GM12878 (cell line): ENCODE measurements around the gene IFT172. TPM values are rescaled to one million over a fixed set of nuclear protein-coding genes. Genes with fewer than 3 reads are reported as not detected.

Experiments used
- ATAC-seq: fragments of 200-7000 bp; cut with Tn5 transposase; 3 replicates; pipeline ENCODE4 v1.9.1; 2020; ENCODE audit warnings: mild to moderate bottlenecking, moderate library complexity
- BruUV-seq: library from RNA; stranded (reverse); fragments of 400-500 nt; replicated peaks from 2 replicates; lab custom pipeline; 2021; lab: Mats Ljungman, UMichigan
- CTCF ChIA-PET: fragments of 300-600 bp; sonication (Branson Sonifier 250); formaldehyde crosslinking; extraction: SDS; loops from one replicate; lab custom pipeline; 2021; ENCODE audit warnings: inconsistent platforms; lab: Yijun Ruan, JAX
- POLR2A ChIA-PET: fragments of 350-600 bp; formaldehyde crosslinking; extraction: SDS; loops from one replicate; lab custom pipeline; 2021; ENCODE audit warnings: inconsistent platforms; lab: Charles Lee
- RAD21 ChIA-PET: fragments of 300-600 bp; sonication (Branson Sonifier 250); formaldehyde crosslinking; loops from one replicate; lab custom pipeline; 2023; ENCODE audit warnings: antibody characterized with exemption; ENCODE audit not compliant: unreplicated experiment; lab: Charles Lee
- SMC1A ChIA-PET: fragments of 300-600 bp; sonication (Branson Sonifier 250); formaldehyde crosslinking; loops from one replicate; lab custom pipeline; 2023; ENCODE audit not compliant: unreplicated experiment, uncharacterized antibody; lab: Charles Lee
- DNase-seq: peaks from one replicate; pipeline ENCODE4 v3.0.0-alpha.2; 2011; ENCODE audit warnings: low read depth, low spot score
- FAIRE-seq: peaks from 3 replicates; lab custom pipeline; 2011; peaks lifted over from hg19 to GRCh38; lab: Jason Lieb, UNC
- H2AFZ ChIP-seq: 2 replicates; pipeline ENCODE4 v1.6.0; 2011; ENCODE audit warnings: low read depth, low read length, control low read depth; ENCODE audit not compliant: control insufficient read depth
- H3K27ac ChIP-seq: 2 replicates; pipeline ENCODE4 v1.5.1; 2011; ENCODE audit warnings: control low read depth; ENCODE audit not compliant: control insufficient read depth, insufficient read depth
- H3K27me3 ChIP-seq, 2 experiments: replicated peaks in 1 of 2; 2 replicates each; pipeline versions ENCODE4 v1.6.0 to v1.6.1; 2011; ENCODE audit warnings: low read length in 1 of 2; ENCODE audit not compliant: control insufficient read depth in 2 of 2, insufficient read depth in 2 of 2
- H3K36me3 ChIP-seq, 2 experiments: 2 replicates each; pipeline ENCODE4 v1.5.1; 2011; ENCODE audit warnings: low read length in 1 of 2; ENCODE audit not compliant: control insufficient read depth in 2 of 2, insufficient read depth in 2 of 2
- H3K4me1 ChIP-seq: 2 replicates; pipeline ENCODE4 v1.6.1; 2011; ENCODE audit warnings: mild to moderate bottlenecking, low read length, moderate library complexity, mixed read lengths; ENCODE audit not compliant: control insufficient read depth, insufficient read depth
- H3K4me2 ChIP-seq: 2 replicates; pipeline ENCODE4 v1.6.0; 2011; ENCODE audit warnings: control low read depth; ENCODE audit not compliant: control insufficient read depth, insufficient read depth
- H3K4me3 ChIP-seq: fragments of 200-600 bp; sonication (generic); 2 replicates; pipeline ENCODE4 v1.5.1; 2016
- H3K79me2 ChIP-seq: 2 replicates; pipeline ENCODE4 v1.6.0; 2011; ENCODE audit warnings: low read length; ENCODE audit not compliant: control insufficient read depth, insufficient read depth
- H3K9ac ChIP-seq: 2 replicates; pipeline ENCODE4 v1.8.0; 2011; ENCODE audit warnings: low read length, control low read depth, mixed read lengths; ENCODE audit not compliant: control insufficient read depth, insufficient read depth
- H3K9me3 ChIP-seq: replicated peaks from 3 replicates; pipeline ENCODE4 v1.5.1; 2011; ENCODE audit warnings: mild to moderate bottlenecking, low read length; ENCODE audit not compliant: control insufficient read depth, insufficient read depth
- H4K20me1 ChIP-seq: 2 replicates; pipeline ENCODE4 v1.6.0; 2011; ENCODE audit not compliant: control insufficient read depth, insufficient read depth
- BACH1 ChIP-seq: fragments of 450-650 bp; IDR thresholded peaks from 2 replicates; pipeline ENCODE4 v1.6.1; 2017; ENCODE audit warnings: mild to moderate bottlenecking, borderline replicate concordance
- BCL11A ChIP-seq: IDR thresholded peaks from 2 replicates; pipeline ENCODE4 v1.6.1; 2011; ENCODE audit warnings: low read depth, low read length
- E4F1 ChIP-seq: fragments of 450-650 bp; IDR thresholded peaks from 2 replicates; pipeline ENCODE4 v1.6.1; 2018; ENCODE audit warnings: borderline replicate concordance, mild to moderate bottlenecking; ENCODE audit not compliant: partially characterized antibody
- EED ChIP-seq: sonication (generic); IDR thresholded peaks from 2 replicates; pipeline ENCODE4 v1.6.1; 2016; ENCODE audit warnings: antibody characterized with exemption, low read depth
- EGR1 ChIP-seq, 2 experiments: IDR thresholded peaks; 1 replicate in 1 of 2; 2 replicates in 1 of 2; pipeline ENCODE4 v1.6.1; 2011 to 2012; ENCODE audit warnings: low read depth in 2 of 2, low read length in 2 of 2, borderline replicate concordance in 1 of 2, mild to moderate bottlenecking in 1 of 2, moderate library complexity in 1 of 2
- ETV6 ChIP-seq, 2 experiments: fragments of 450-650 bp in 1 of 2; IDR thresholded peaks in 1 of 2; conservative IDR thresholded peaks in 1 of 2; 2 replicates each; pipeline ENCODE4 v1.6.1; 2014; ENCODE audit warnings: antibody characterized with exemption in 1 of 2, borderline replicate concordance in 1 of 2, low read depth in 1 of 2, mild to moderate bottlenecking in 1 of 2, moderate library complexity in 1 of 2
- MXI1 ChIP-seq: fragments of 150-350 bp; IDR thresholded peaks from 2 replicates; pipeline ENCODE4 v1.6.1; 2011; ENCODE audit warnings: low read depth, mild to moderate bottlenecking, inconsistent platforms, low read length, improper control_type of control experiment
- NRF1 ChIP-seq: conservative IDR thresholded peaks from 2 replicates; pipeline ENCODE4 v1.6.1; 2011; ENCODE audit warnings: mild to moderate bottlenecking, low read depth, low read length, improper control_type of control experiment
- PAX5 ChIP-seq: IDR thresholded peaks from 2 replicates; pipeline ENCODE4 v1.6.1; 2011; ENCODE audit warnings: low read depth, low read length, borderline replicate concordance
- PML ChIP-seq: IDR thresholded peaks from 2 replicates; pipeline ENCODE4 v1.6.1; 2012; ENCODE audit warnings: low read length, inconsistent platforms
- POLR2AphosphoS2 ChIP-seq: IDR thresholded peaks from 2 replicates; pipeline ENCODE4 v1.6.1; 2011; ENCODE audit warnings: low read depth, mild to moderate bottlenecking, low read length, improper control_type of control experiment, moderate library complexity
- POU2F2 ChIP-seq: IDR thresholded peaks from 3 replicates; pipeline ENCODE4 v1.6.1; 2011; ENCODE audit warnings: low read depth, mild to moderate bottlenecking, low read length, borderline replicate concordance
- RCOR1 ChIP-seq: conservative IDR thresholded peaks from 2 replicates; pipeline ENCODE4 v1.6.1; 2012; ENCODE audit warnings: low read depth, low read length, improper control_type of control experiment
- SREBF2 ChIP-seq: IDR thresholded peaks from 2 replicates; pipeline ENCODE4 v1.6.1; 2012; ENCODE audit warnings: mild to moderate bottlenecking, low read length
- TAF1 ChIP-seq: IDR thresholded peaks from 2 replicates; pipeline ENCODE4 v1.6.1; 2011; ENCODE audit warnings: mild to moderate bottlenecking, low read depth, low read length, borderline replicate concordance
- TBL1XR1 ChIP-seq: IDR thresholded peaks from 2 replicates; pipeline ENCODE4 v1.6.1; 2012; ENCODE audit warnings: low read depth, low read length, improper control_type of control experiment
- USF1 ChIP-seq: IDR thresholded peaks from 2 replicates; pipeline ENCODE4 v1.6.1; 2011; ENCODE audit warnings: borderline replicate concordance, low read depth, mild to moderate bottlenecking, moderate library complexity, mixed read lengths, low read length; ENCODE audit not compliant: insufficient read depth; ENCODE audit errors: extremely low read length
- ZNF207 ChIP-seq: fragments of 450-650 bp; IDR thresholded peaks from 2 replicates; pipeline ENCODE4 v1.6.1; 2014; ENCODE audit warnings: antibody characterized with exemption, mild to moderate bottlenecking, borderline replicate concordance
- WGBS: methylation state at CpG from one replicate; pipeline ENCODE4 v1.1.6; 2016; ENCODE audit warnings: low lambda C conversion rate; ENCODE audit not compliant: insufficient replicate concordance, insufficient coverage; ENCODE audit errors: missing lambda C conversion rate; 5-methylcytosine and 5-hydroxymethylcytosine counted together
- in situ Hi-C: fragments of 300-500 bp; cut with MboI; formaldehyde crosslinking; loops from 9 replicates; pipeline ENCODE4 v1.14.3; 2018; ENCODE audit warnings: mixed read lengths
- intact Hi-C: fragments of 100-400 bp; cut with micrococcal nuclease; formaldehyde crosslinking; loops from one replicate; pipeline ENCODE4 v1.14.2; 2022; ENCODE audit not compliant: unreplicated experiment
- polyA plus RNA-seq, 11 experiments: library from polyadenylated mRNA; depleted of rRNA in 4 of 11; unstranded in 6 of 11; stranded (reverse) in 5 of 11; fragments of >200 nt; fragmentation: Nextera tagmentation in 4 of 11; fragmentation: Illumina TruSeq in 1 of 11; extraction: Ambion mirVana in 4 of 11; extraction: Trizol in 1 of 11; gene quantifications; 1 replicate in 1 of 11; 2 replicates in 10 of 11; pipeline versions ENCODE4 v1.2.1 to v1.2.3, GENCODE V29; 2011 to 2016; ENCODE audit warnings: inconsistent platforms in 2 of 11, missing spikeins in 2 of 11, low read depth in 1 of 11
- total RNA-seq, 4 experiments: library from RNA; depleted of rRNA in 3 of 4; stranded (reverse); fragments of >200 nt in 3 of 4; fragmentation: Illumina TruSeq in 1 of 4; extraction: Trizol in 1 of 4; gene quantifications; 2 replicates each; pipeline versions ENCODE4 v1.2.1 to v1.2.3, GENCODE V29; 2013 to 2021
- TF ChIP-seq, protein P1 (sequence below): IDR thresholded peaks from 2 replicates; pipeline ENCODE4 v1.6.1; 2012; ENCODE audit warnings: low read depth, low read length, improper control_type of control experiment

The IFT172 gene
- total and polyA plus RNA-seq, 10 of the 15 experiments (the other 5 are each of a cell fraction or from before 2014, with no cell fraction given), result 2.4 to 8.6 (median 6.2) TPM

DNA sequence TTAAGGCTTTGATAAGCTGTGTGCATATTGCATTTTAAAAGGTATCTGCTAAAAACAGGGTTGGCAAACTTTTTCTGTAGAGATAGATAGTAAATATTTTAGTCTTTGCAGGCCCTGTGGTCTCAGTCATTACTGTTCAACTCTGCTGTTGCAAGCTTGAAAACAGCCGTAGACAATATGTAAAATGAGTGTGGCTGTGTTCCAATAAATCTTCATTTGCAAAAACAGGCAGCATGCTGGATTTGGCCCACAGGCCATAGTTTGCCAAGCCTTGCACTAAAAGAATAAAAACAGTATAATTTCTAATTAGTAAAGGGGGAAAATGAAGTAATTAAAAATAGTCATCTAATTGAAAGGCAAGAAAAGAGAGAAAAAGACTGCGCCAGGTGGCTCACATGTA lies 42.4 kb upstream of the IFT172 start:
- ChIA-PET POLR2A (no interaction called here), CTCF (no interaction called here), SMC1A (no interaction called here), RAD21 (no interaction called here)
- Histone ChIP-seq H3K27me3 (no peaks in the 10 kb centered on the region; a peak in 1 of 4 replicates), H4K20me1 (no peaks in the 10 kb centered on the region), H3K9ac (no peak overlapping the region), H3K4me1 (no peaks in the 10 kb centered on the region), H3K9me3 (no peaks in the 10 kb centered on the region), H2AFZ (no peak overlapping the region), H3K36me3 (no peaks in the 10 kb centered on the region), H3K4me2 (no peak overlapping the region), H3K27ac (no peak overlapping the region), H3K79me2 (no peaks in the 10 kb centered on the region), H3K4me3 (no peak overlapping the region)
- TF ChIP-seq, protein P1, sequence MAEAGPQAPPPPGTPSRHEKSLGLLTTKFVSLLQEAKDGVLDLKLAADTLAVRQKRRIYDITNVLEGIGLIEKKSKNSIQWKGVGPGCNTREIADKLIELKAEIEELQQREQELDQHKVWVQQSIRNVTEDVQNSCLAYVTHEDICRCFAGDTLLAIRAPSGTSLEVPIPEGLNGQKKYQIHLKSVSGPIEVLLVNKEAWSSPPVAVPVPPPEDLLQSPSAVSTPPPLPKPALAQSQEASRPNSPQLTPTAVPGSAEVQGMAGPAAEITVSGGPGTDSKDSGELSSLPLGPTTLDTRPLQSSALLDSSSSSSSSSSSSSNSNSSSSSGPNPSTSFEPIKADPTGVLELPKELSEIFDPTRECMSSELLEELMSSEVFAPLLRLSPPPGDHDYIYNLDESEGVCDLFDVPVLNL, result no peak
- no peak for TF ChIP-seq EED
- no peak for TF ChIP-seq ZNF207
- no peak for TF ChIP-seq MXI1
- TF ChIP-seq EGR1 (IDR thresholded peaks at IDR 0.05; ENCODE audit: borderline replicate concordance in 1 of 2, low read depth in 2 of 2, low read length in 2 of 2), result no peak
- TF ChIP-seq SREBF2, result no peak
- no peak for TF ChIP-seq RCOR1
- no peak for TF ChIP-seq NRF1
- TF ChIP-seq ETV6 (conservative IDR thresholded peaks at IDR 0.05 in 1 of 2, IDR thresholded peaks at IDR 0.05 in 1 of 2; ENCODE audit: borderline replicate concordance in 1 of 2, low read depth in 1 of 2), result no peak
- no peak for TF ChIP-seq POU2F2
- no peak for TF ChIP-seq TAF1
- no peak for TF ChIP-seq POLR2AphosphoS2
- TF ChIP-seq BCL11A, result no peak
- no peak for TF ChIP-seq PAX5
- no peak for TF ChIP-seq PML
- TF ChIP-seq USF1, result no peak
- TF ChIP-seq BACH1, result no peak
- no peak for TF ChIP-seq TBL1XR1
- TF ChIP-seq E4F1, result no peak
- WGBS, result 95% methylated on average over 2 of the region's 2 CpGs
- no peak for DNase-seq
- in situ Hi-C loops (no loop called here), intact Hi-C loops (no loop called here)
- no TSS peak for BruUV-seq
- no peak for ATAC-seq
- FAIRE-seq, result no peak
